GM12872 (cell line): ENCODE data around the gene APBB3.

Experiments
- TF ChIP-seq, protein P1 (sequence below): IDR thresholded peaks from 3 replicates; pipeline ENCODE4 v1.5.1; 2011; ENCODE audit warnings: low read depth, mild to moderate bottlenecking, low read length, moderate library complexity; ENCODE audit not compliant: insufficient read depth

APBB3 gene

DNA sequence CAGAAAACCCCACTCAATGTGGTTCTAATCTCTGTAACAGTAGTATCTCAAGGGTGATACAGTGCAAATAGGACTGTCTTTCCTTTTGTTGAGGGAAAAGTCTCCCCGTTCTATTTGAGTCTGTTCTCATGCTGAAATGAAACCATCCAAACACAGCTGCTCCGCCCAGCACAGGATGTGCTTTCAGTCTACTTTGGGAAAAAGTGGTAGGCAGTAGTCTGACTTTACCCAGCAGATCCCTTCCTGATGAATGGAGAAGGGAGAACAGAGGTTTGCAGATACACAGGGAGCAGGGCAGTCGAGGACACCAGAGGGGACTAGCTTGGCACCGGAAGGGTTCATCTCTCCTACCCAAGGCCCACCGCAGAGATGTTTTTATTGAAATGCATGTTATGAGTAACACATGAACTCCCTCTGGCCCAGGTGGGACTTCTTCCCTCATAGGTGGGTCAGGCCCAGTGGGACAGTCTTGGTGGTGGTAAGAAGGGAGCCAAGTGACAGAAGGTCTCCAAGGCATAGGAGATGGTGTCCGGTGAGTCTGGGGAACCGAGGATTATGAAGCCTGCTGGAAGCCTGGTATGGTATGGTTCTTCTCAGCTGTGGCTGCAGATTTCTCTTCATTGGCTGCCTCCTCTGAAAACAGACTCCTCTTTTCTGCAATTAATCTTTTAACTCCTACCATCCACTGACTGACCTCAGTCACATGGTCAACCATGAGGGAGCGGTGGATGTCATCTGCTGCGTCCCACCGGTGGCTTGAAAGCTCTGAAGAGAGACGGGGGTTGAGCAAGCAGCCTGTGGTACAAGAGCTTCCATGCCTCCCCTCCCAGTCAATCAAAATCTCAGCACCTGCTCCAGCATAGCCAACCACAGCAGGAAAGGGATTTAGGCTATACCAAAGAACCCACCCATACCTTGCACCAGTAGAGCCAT lies 14.0 kb downstream of the APBB3 start:
- TF ChIP-seq, protein P1, sequence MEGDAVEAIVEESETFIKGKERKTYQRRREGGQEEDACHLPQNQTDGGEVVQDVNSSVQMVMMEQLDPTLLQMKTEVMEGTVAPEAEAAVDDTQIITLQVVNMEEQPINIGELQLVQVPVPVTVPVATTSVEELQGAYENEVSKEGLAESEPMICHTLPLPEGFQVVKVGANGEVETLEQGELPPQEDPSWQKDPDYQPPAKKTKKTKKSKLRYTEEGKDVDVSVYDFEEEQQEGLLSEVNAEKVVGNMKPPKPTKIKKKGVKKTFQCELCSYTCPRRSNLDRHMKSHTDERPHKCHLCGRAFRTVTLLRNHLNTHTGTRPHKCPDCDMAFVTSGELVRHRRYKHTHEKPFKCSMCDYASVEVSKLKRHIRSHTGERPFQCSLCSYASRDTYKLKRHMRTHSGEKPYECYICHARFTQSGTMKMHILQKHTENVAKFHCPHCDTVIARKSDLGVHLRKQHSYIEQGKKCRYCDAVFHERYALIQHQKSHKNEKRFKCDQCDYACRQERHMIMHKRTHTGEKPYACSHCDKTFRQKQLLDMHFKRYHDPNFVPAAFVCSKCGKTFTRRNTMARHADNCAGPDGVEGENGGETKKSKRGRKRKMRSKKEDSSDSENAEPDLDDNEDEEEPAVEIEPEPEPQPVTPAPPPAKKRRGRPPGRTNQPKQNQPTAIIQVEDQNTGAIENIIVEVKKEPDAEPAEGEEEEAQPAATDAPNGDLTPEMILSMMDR = no peak

DNA sequence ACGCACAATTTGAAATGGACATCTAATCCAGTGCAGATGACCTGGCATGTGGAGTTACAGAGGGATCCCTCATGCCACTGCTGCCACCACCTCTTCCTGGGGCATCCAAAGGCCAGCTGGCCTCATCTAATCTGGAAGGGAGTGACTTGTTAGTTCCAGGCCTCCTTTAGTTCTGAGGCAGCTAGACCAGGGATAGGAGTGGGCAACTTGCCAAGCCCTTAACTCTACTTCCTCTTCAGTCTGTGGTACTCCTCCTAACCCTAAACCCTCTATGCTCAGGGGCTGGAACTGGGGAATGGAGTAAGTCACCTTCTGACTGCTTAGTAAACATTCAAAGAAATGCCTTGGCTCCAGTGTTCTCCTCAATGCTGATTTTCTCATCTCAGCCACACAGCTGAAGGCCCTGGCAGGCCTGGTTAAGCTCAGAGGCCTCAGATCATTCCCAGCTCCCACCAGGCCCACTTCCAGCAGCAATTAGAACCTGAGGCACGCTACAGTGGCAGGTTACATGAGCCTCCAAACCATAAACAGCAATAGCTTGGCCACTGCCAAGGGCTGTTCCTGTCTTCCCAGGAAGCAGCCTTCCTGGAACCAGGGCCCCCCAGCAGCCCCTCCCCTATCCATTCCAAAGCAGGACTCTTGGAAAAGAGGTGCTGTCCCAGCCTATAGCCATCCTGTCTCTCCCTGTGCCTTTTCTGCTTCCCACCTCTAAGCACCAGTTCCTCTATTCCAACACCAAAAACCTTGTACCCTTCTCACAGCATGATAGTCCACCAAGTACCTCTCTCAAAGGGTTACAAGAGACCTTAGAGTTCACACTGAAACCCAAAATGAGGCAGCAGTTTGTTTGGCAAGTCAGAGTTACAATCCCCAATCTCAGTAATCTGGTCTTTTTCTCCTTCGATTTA lies 14.9 kb downstream of the APBB3 start:
- TF ChIP-seq, protein P1 = no peak

DNA sequence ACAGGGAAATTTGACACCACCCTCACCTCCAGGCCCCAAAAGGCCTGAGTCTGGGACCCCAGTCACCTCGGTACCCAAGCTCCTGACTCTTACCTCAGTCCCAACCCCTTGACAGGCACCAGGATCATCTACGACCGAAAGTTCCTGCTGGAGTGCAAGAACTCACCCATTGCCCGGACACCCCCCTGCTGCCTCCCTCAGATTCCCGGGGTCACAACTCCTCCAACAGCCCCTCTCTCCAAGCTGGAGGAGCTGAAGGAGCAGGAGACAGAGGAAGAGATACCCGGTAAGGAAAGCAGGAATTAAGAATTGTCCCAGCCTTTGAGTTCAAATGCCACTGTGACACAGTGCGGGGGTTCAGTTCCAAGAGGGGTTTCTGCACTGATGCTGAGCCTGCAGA lies 15.6 kb downstream of the APBB3 start:
- TF ChIP-seq, protein P1 = no peak

DNA sequence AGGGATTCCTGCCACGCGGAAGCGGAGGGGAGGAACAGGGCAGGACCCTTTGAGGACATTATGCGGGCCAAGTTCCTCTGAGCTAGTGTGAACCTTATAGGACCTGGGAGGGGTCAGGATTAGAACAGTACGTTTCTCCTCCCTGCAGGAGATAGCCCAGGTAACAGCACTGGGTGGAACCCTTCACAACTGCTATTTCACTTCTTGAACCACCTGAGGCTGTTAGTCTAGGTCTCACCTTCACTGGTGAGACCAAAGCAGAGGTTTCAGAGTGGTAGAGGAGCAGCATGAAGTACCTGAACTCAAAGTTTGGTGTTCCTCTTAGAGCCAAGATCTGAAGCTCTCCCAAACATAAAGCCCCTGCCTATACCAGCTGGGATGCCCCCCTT lies 16.1 kb downstream of the APBB3 start:
- TF ChIP-seq, protein P1 = no peak

DNA sequence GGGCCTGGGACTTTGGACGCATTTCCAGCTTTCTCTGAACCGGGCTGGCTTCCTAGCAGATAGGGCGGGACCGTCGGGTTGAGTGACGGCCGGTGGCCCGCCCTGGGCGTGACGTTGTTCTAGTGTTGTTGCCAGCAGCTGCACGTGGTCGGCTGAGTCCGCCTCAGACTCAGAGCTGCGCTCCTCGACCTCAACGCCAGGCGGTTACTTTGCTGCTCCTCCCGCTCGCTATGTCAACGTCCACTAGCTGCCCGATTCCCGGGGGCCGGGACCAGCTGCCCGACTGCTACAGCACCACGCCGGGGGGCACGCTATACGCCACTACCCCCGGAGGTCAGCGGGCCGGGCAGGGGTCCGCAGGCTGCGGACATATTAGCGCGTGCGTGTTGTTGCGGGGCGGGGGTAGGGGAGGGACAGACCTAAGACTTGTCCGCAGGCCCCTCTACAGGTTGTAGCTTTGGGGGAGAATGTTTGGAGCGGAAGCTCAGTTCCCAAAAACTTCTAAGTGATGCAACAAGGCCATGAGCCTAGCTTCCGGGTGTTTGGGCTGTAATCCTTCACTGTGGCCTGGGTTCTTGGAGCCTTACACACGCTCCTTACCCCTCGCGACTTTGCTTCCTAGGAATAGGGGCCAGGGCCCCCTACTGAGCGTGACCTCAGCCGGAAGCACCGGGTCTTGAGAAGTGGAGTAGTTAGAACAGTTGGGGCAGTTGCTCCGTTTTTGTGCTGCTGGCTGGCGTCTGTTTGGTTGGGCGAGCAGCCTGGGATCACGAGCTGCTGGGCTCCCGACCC lies 16.7 kb downstream of the APBB3 start, which contains the start of gene EIF4EBP3:
TSS of gene EIF4EBP3 (plus strand) at position 155 of the 792 bp plus-strand sequence. CDS start at position 231, 76 bp downstream.
- TF ChIP-seq, protein P1 = peak; percentile 69

DNA sequence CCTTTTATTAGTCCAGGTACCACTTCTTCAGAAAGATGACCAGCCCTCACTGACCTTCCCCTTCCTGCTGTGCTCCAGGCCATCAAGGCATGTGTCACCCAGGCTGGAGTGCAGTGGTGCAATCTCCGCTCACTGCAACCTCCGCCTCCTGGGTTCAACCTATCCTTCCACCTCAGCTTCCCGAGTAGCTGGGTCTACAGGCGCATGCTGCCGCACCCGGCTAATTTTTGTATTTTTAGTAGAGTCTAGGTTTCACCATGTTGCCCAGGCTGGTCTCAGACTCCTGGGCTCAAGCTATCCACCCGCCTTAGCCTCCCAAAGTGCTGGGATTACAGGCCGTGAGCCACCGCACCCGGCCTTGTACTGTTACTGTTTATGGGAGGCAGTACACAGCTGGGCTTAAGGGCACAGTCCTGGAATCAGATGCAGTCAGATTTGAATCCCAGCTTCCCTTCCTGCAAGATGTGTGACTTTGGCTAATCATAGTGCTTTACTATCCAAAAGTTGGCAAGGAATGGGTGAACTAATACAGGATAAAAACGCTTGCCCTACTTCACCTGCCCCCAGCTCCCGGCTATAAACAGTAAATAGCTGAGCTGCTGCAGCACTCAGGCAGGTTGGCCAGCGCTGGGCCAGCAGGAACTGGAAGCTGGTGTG lies 17.4 kb downstream of the APBB3 start:
- TF ChIP-seq, protein P1 = no peak
